Measurements from ENCODE around the gene CD3E.

DNA sequence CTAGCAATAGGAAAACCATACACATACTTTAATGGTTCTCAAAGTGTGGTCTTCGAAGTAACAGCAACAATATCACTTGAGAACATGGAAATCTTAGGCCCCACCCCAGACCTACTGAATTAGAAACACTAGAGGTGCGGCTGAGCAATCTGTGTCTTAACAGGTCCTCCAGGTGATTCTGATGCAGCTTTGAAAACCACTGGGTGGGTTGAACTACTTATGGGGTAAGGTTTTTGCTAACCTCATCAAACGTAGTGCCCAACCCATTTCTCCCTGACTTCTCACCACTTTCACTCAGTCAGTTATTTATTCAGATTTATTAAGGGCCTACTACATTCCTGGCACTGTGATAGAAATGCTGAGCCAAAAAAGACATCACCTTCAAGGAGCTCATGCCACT lies 44.2 kb upstream of the CD3E start:
- TF ChIP-seq, protein P1, sequence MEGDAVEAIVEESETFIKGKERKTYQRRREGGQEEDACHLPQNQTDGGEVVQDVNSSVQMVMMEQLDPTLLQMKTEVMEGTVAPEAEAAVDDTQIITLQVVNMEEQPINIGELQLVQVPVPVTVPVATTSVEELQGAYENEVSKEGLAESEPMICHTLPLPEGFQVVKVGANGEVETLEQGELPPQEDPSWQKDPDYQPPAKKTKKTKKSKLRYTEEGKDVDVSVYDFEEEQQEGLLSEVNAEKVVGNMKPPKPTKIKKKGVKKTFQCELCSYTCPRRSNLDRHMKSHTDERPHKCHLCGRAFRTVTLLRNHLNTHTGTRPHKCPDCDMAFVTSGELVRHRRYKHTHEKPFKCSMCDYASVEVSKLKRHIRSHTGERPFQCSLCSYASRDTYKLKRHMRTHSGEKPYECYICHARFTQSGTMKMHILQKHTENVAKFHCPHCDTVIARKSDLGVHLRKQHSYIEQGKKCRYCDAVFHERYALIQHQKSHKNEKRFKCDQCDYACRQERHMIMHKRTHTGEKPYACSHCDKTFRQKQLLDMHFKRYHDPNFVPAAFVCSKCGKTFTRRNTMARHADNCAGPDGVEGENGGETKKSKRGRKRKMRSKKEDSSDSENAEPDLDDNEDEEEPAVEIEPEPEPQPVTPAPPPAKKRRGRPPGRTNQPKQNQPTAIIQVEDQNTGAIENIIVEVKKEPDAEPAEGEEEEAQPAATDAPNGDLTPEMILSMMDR (IDR thresholded peaks at IDR 0.05): no peak
- no peak for TF ChIP-seq ZFX (IDR thresholded peaks at IDR 0.05; ENCODE audit: borderline replicate concordance)
